Upper lobe of left lung (tissue), 4 donors: ENCODE measurements around the gene KCNG2.

Source experiments
- CTCF ChIP-seq, 6 experiments: fragments of 450-650 bp in 4 of 6; fragments of 200-600 bp in 2 of 6; sonication (generic) in 2 of 6; IDR thresholded peaks; one replicate each; pipeline ENCODE4 v1.5.1; 2016 to 2019; ENCODE audit warnings: antibody characterized with exemption in 6 of 6
- POLR2A ChIP-seq, 4 donors: fragments of 450-650 bp; IDR thresholded peaks; one replicate each; pipeline ENCODE4 v1.5.1; 2016 to 2017; ENCODE audit warnings: antibody characterized with exemption in 4 of 4, mild to moderate bottlenecking in 2 of 4

- TF ChIP-seq POLR2A (IDR thresholded peaks at IDR 0.05): no peak
- no peak for TF ChIP-seq CTCF (IDR thresholded peaks at IDR 0.05)
These were observed 28.2 kb downstream of the KCNG2 start for GRCh38 chr18:79825913-79826312.
